Parathyroid adenoma (tissue), 2 donors: ENCODE results near the gene TBC1D22A.

Experiments used
- H2AFZ ChIP-seq: fragments of 300-600 bp; sonication (generic); one replicate; pipeline ENCODE4 v1.7.0; 2017; ENCODE audit warnings: antibody characterized with exemption, mild to moderate bottlenecking
- H3K27ac ChIP-seq: fragments of 300-600 bp; sonication (generic); one replicate; pipeline ENCODE4 v1.7.0; 2017
- H3K27me3 ChIP-seq: fragments of 300-600 bp; sonication (generic); one replicate; pipeline ENCODE4 v1.7.0; 2017; ENCODE audit warnings: low read length; ENCODE audit not compliant: control insufficient read depth, insufficient read depth
- H3K36me3 ChIP-seq: fragments of 300-600 bp; sonication (generic); one replicate; pipeline ENCODE4 v1.7.0; 2017; ENCODE audit warnings: low read length; ENCODE audit not compliant: control insufficient read depth, insufficient read depth
- H3K4me1 ChIP-seq: fragments of 300-600 bp; sonication (generic); one replicate; pipeline ENCODE4 v1.7.0; 2017; ENCODE audit warnings: control low read depth
- H3K4me2 ChIP-seq: fragments of 300-600 bp; sonication (generic); one replicate; pipeline ENCODE4 v1.7.0; 2017; ENCODE audit warnings: low read length
- H3K4me3 ChIP-seq: fragments of 300-600 bp; sonication (generic); one replicate; pipeline ENCODE4 v1.7.0; 2017; ENCODE audit warnings: low read depth, low read length
- H3K79me2 ChIP-seq: fragments of 300-600 bp; sonication (generic); one replicate; pipeline ENCODE4 v1.7.0; 2017; ENCODE audit warnings: control low read depth
- H3K9ac ChIP-seq: fragments of 300-600 bp; sonication (generic); one replicate; pipeline ENCODE4 v1.7.0; 2017; ENCODE audit warnings: mild to moderate bottlenecking
- H3K9me3 ChIP-seq: fragments of 300-600 bp; sonication (generic); one replicate; pipeline ENCODE4 v1.7.0; 2017; ENCODE audit warnings: low read length; ENCODE audit not compliant: control insufficient read depth
- TF ChIP-seq, protein P1 (sequence below): fragments of 300-600 bp; sonication (generic); IDR thresholded peaks from one replicate; pipeline ENCODE4 v1.7.0; 2017; ENCODE audit warnings: antibody characterized with exemption, mild to moderate bottlenecking
- donor health status: primary hyperparathyroidism.

Gene TBC1D22A

DNA sequence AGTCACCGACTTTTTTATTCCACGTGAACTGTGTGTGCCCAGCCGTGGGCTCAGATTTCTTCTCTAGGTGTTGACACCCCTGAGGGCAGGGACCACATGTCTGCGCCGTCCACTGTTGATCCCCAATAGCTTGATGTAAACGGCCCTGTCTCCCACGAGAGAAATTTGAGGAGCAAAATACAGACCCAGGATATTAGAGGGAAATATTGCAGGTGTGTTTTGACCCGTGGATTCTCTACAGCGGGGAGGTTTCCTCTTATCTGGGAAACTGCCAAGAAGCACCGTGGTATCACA lies 437.5 kb downstream of the TBC1D22A start:
- Histone ChIP-seq H3K4me2 (no peak overlapping the region), H3K9ac (no peak overlapping the region), H3K9me3 (no peaks in the 10 kb centered on the region), H3K4me1 (no peaks in the 10 kb centered on the region), H3K4me3 (no peak overlapping the region), H3K79me2 (no peaks in the 10 kb centered on the region), H3K36me3 (no peaks in the 10 kb centered on the region), H3K27ac (no peak overlapping the region), H2AFZ (no peak overlapping the region), H3K27me3 (no peaks in the 10 kb centered on the region)
- TF ChIP-seq, protein P1, sequence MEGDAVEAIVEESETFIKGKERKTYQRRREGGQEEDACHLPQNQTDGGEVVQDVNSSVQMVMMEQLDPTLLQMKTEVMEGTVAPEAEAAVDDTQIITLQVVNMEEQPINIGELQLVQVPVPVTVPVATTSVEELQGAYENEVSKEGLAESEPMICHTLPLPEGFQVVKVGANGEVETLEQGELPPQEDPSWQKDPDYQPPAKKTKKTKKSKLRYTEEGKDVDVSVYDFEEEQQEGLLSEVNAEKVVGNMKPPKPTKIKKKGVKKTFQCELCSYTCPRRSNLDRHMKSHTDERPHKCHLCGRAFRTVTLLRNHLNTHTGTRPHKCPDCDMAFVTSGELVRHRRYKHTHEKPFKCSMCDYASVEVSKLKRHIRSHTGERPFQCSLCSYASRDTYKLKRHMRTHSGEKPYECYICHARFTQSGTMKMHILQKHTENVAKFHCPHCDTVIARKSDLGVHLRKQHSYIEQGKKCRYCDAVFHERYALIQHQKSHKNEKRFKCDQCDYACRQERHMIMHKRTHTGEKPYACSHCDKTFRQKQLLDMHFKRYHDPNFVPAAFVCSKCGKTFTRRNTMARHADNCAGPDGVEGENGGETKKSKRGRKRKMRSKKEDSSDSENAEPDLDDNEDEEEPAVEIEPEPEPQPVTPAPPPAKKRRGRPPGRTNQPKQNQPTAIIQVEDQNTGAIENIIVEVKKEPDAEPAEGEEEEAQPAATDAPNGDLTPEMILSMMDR = no peak

DNA sequence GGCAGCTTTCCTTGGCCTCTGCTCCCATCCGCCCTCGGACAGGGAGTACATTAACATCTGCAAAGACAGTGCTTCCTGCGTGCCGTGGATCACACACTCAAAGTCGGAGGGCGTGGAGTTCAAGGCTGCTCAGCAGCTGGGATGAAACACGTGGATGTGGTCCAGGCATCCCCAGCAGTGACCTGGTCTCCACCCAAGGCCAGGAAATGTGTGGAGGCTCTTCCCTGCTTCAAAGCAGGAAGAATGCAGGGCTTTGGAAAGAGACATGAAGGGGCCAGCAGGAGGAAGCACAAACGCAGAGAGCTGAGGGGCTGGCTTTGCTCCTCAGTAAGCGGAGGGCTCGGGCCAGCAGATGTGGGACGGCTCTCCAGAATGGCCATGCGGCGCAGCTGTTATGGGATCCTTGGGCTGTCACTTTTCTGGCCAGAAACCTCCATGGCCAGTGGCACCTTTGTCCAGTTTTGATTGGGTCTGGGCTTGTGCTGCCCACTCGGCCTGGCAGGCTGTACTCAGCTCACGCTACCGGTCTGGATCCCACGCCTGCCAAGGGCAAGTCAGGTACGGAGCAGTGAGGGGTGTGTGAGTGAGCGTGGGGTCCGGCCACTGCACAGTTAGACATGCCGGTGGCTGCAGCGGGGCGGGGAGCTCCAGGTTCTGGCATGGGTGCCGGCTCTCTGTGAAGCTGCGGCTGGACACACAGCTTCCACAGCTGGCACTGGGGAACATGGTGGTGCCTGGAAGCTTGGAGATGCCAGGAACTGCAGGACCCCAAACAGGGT lies 438.0 kb downstream of the TBC1D22A start:
- no peak overlapping the region for H3K27ac ChIP-seq
- no peak overlapping the region for H3K9ac ChIP-seq
- no peaks in the 10 kb centered on the region for H3K4me1 ChIP-seq
- TF ChIP-seq, protein P1 = no peak
- no peak overlapping the region for H3K4me3 ChIP-seq
- H3K9me3 ChIP-seq = no peaks in the 10 kb centered on the region
- H3K27me3 ChIP-seq = no peaks in the 10 kb centered on the region
- no peaks in the 10 kb centered on the region for H3K36me3 ChIP-seq
- no peak overlapping the region for H3K4me2 ChIP-seq
- no peaks in the 10 kb centered on the region for H3K79me2 ChIP-seq
- H2AFZ ChIP-seq = no peak overlapping the region

DNA sequence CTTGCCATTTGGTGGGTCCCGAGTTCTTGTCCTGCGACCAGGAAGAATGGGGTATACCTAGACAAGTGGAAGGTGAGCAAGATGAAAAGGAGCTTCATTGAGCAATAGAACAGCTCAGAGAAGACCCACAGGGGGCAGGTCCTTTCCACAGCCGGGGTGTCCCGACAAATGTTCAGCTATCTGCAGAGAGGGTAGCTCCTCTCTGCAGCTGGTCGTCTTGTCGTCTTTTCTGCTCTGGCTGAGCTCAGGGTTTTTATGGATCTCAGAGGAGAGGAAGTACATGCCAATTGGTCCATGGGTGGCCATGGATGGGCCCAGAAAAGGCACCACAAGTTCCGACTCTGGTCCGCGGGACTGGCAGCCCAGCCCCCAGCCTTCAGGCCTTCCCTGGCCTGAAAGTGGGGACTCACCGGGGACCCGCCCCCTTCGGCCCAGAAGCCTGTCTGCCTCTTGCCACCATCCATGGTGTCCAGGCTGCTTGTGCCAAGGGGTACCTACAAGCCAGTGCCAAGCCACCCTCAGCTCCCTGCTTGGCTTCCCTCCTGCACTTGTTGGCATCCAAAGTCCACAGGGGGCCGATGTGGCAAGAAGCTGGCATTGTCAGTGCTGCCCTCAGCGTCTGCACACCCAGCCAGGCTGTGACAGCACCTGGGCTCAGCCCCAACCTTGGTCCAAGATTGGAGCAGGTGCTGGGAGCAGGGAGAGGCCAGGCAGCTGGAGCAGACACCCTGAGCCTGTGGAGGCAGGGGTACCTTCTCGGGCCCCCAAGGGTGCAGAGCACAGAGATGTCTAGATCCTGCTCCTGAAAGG lies 438.9 kb downstream of the TBC1D22A start:
- TF ChIP-seq, protein P1 = no peak
- H3K36me3 ChIP-seq = no peaks in the 10 kb centered on the region
- no peaks in the 10 kb centered on the region for H3K27me3 ChIP-seq
- H3K79me2 ChIP-seq = no peaks in the 10 kb centered on the region
- H3K27ac ChIP-seq = no peak overlapping the region
- H3K9ac ChIP-seq = no peak overlapping the region
- H2AFZ ChIP-seq = no peak overlapping the region
- no peak overlapping the region for H3K4me2 ChIP-seq
- H3K4me3 ChIP-seq = no peak overlapping the region
- no peaks in the 10 kb centered on the region for H3K9me3 ChIP-seq
- no peaks in the 10 kb centered on the region for H3K4me1 ChIP-seq

DNA sequence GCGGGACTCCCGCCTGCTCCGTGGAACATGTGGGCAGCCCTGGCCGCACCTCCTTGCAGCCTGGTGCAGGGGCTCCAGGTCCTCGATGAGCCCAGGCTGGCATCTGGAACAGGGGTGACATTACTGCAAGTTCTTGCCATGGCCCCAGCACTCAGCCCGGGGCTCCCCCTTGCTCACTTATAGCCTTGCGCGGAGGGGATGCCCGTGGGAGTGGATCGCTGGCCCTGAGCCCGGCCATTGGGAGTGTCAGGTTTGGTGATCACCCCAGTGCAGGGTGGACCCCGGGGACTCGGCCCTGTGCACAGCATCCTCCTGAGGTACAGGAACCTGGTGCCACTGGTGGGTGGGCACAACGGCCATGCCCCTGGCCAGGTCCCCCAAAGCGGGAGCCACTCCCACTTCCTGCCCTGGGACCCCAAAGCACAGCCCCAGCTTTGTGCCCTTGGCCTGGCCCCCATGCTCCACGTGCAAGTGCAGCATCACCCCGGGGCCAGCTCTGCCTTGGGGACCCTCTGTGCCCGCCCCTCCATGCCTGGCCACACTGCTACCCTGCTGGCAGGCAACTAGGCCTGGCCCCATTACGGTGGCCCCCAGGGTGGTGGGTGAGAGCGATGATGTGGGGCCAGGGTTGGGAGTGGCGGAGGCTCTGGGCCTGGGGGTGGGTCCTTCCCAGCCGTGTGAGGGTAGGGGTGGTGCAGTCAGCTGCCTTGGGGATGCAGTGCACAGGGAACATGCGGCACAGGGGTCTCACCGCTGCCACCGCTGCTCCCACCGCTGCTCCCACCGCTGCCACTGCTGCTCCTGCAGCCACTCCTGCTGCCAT lies 439.8 kb downstream of the TBC1D22A start:
- Histone ChIP-seq H3K79me2 (no peaks in the 10 kb centered on the region), H3K4me1 (no peaks in the 10 kb centered on the region), H3K4me2 (no peak overlapping the region), H3K9me3 (no peaks in the 10 kb centered on the region), H3K36me3 (no peaks in the 10 kb centered on the region), H3K27ac (no peak overlapping the region), H3K4me3 (no peak overlapping the region), H3K9ac (no peak overlapping the region), H3K27me3 (no peaks in the 10 kb centered on the region), H2AFZ (no peak overlapping the region)
- TF ChIP-seq, protein P1 = no peak
